GM19023 (cell line): ENCODE data around the gene SLIRP.
"Not testable (repeated sequence)": the region's sequence is repeated elsewhere in the genome, so short reads cannot be mapped to it uniquely, and the experiment has no call there.

ENCODE experiments used
- ATAC-seq: cut with Tn5 transposase; IDR thresholded peaks from one replicate; pipeline ENCODE4 v1.9.1; 2021; ENCODE audit warnings: mild to moderate bottlenecking, moderate library complexity; ENCODE audit not compliant: unreplicated experiment

The SLIRP gene

DNA sequence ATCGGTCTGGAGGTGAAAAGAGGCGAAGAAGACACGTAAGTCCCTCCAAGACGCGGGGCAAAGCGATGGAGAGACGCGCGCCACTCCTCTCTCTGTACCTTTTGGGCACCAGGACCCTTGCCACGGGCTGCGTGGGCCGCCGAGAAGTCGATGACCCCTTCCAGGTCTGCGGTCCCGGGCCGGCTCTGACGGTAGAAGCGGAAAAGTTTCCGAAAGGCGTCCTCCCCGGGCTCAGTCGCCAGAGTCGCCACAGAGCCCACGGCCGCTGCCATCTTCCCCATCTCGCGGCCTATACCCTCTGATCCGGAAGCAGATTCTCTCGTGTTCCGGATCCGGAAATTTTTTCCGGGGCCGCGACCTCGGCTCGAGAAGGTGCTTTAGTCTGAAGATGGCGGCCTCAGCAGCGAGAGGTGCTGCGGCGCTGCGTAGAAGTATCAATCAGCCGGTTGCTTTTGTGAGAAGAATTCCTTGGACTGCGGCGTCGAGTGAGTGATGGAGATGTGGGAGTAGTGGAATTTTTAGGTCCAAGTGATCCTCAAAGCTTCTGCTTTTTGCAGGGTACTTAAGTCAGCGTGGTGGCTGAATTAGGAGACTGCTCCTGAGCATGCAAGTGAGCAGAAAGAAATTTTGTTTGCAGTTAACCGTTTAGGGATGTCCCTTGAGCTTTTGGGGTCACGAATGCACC lies at the start of gene SLIRP, which contains the start of gene ALKBH1:
TSS of gene SLIRP (plus strand) at position 380 of the 685 bp plus-strand sequence. CDS start at position 389, 9 bp downstream.
TSS of gene ALKBH1 (minus strand) at position 300 of the 685 bp plus-strand sequence. CDS start at position 281, 19 bp downstream.
- ATAC-seq = peak; percentile 96

DNA sequence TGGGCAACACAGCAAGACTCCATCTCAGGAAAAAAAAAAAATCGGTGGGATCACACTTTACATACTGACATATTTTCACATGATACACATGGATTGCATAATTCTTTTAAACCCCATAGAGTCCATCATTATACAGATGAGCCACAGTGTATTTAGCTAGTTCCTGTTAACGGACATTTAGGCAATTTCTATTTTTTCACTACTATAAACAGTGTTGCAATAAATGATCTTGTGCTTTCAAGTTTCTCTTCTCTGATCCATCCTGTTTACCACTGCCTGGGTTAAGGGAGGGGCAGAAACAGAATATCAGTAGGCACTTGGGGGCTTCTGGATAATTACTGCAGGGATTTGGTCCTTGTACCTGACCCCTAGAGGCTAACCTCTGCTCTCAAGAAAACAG lies 48.1 kb upstream of the SLIRP start:
- ATAC-seq = no peak

DNA sequence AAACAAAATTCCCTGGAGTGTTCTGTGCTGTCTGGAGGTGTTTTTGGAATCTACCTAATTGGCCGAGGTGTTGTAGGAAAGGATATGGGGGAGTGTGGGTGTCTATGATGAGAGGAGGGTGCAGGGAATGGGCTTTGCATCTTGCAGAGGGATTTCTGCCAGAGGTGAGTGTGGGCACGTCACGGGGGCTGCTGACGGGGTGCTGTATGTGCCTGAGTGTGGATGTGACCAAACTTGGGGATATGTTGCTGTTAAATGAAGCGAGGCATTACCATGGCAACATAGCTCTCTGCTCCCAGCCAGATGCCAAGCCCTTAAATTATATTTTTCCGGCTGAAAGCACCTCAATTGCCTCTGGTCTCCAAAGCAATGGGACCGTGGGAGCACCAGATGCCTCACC lies 47.1 kb upstream of the SLIRP start:
- ATAC-seq = no peak

DNA sequence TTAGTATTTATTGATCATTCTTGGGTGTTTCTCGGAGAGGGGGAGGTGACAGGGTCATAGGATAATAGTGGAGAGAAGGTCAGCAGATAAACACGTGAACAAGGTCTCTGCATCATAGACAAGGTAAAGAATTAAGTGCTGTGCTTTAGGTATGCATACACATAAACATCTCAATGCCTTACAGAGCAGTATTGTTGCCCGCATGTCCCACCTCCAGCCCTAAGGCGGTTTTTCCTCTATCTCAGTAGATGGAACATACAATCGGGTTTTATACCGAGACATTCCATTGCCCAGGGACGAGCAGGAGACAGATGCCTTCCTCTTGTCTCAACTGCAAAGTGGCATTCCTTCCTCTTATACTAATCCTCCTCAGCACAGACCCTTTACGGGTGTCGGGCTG lies 46.3 kb upstream of the SLIRP start:
- ATAC-seq = not testable (repeated sequence)

DNA sequence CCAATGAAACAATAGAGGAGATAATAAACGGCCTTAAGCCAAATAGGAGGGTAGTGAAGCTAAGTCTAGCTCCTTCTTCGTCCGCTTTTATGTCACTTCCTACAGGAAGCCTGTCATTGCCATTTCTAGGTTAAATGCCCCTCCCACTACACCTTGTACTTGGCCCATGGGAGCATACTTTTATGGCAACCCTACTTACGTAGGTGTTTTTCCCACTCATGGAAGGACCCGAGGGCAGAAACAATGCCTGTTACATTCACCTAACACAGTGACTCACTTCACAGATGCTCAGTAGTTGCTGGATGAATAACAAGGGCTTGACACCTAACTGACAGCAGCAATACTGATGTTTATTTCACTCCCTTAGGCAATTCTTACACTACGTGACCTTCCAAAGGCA lies 44.6 kb upstream of the SLIRP start:
- no peak for ATAC-seq

DNA sequence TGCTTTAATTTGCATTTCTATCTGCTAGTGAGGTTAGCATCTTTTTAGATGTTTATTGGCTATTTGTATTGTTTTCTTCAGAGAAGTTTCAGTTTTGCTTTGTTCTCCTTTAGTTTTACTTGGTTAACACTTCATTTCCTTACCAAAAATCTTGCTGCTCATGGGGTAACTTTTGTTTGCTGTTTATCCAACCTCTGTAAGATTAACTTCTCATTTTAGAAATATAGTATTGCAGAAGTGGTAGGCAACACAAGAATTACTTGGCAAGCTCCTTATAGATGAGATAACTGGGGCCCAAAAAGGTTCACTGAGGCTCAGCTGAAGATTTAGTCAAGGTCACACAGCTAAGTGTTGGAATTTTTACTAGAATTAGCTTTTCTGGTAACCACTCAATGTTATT lies 40.6 kb upstream of the SLIRP start:
- ATAC-seq = no peak

DNA sequence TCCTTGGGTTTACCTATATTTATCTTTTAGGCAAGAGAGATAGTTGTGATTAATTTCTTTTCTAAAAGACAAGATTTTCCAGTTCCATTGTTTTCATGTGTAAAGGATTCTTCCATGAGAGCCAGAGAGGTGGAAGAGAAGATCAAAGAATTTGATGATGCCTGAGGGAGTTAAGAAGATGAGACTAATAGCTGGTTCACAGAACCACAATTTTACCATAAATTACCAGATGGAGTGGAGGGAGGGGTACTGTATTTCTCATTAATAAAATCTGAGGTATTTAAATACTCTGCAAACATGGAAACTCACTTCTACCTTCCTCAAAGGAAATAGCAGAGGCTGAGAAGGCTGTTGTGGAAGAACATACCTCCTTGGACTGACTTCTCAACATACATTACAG lies 34.7 kb upstream of the SLIRP start:
- no peak for ATAC-seq

DNA sequence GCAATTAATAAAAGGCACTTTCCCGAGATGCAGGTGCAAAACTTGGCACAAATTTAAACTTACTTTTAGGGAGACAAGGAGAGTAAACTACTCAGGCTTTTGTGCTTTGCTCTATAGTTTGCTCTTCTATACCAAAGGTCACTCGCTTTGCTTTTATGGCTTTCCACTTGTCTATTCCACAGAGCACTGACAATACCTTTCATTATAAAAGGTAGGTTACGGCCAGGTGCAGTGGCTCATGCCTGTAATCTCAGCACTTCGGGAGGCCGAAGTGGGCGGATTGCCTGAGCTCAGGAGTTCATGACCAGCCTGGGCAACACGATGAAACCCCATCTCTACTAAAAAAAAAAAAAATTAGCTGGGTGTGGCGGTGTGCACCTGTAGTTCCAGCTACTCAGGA lies 33.0 kb upstream of the SLIRP start:
- ATAC-seq = no peak

DNA sequence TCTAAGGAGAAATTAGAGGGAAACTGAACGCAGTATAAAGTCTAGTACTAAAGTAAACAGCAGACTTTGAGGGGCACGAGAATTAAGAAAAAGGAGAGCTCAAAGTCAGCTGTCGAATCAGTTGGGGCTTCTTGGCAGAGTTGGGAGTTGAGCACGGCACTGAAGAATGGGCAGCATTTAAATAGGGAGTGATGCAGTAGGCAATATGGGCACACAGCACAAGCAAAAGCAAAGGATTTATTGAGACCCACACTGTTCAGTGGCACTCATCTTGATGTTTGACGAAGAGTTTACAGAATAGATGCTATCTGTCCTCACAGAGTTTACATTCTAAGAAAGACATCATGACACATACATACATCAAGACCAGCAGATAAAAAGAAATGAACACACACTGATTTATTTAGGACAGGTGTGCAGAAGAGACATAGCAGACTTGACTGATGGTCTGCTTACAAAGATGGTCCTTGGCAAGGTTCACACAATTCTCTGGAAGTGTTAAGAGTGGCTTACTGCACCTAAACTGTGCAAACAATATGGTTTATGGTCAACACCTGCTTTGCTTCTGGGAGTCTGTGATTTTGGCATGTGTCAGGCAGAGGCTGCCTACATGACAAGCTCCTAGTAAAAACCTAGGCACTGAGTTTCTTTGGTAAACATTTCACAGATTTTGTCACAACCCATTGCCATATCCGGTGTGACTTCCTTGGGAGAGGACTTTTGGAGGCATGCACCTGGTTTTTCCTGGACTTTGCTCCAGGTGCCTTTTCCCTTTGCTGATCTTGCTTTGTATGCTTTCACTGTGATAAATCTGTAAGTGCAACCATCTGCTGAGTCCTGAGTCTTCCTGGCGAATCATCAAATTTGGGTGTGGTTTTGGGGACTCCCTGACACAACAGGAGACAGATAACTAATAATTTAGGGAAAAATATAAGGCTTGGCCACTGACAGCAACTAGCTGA lies 26.4 kb upstream of the SLIRP start:
- no peak for ATAC-seq

DNA sequence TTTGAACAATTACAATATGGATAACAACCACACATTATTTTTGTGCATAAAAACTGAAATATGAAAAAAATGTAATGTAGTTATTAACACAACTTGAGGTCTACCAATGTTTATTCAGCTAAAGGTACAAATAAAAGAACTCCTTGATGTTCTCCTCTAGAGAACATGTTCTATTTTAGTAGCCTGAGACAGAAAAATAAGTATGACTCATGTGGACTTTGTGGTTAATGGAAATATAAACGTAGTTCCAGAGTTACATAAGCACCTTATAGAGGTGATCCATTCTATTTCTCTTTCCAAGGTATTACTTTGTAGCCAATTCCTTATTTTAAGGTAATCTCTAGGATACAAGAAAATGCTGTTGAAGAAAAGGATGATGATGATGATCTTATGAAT lies 25.7 kb upstream of the SLIRP start:
- ATAC-seq = no peak

DNA sequence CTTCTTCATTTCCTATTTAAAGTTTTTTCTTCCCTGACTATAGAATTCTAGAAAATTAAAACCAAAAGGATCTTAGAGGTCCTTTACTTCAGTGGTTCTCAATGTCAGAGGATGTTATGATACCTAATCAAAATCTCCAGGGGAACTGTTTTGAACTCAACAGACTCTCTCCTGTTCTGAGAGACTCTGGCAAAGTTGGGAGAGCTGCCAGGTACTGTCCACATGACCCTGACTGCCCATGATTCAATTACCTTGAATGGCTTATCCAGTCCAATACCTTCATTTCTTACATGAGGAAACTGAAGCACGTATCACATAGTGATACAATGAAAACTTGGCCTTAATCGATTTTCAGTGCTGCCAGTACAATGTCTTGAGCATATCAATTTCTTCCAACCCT lies 16.6 kb upstream of the SLIRP start:
- no peak for ATAC-seq

DNA sequence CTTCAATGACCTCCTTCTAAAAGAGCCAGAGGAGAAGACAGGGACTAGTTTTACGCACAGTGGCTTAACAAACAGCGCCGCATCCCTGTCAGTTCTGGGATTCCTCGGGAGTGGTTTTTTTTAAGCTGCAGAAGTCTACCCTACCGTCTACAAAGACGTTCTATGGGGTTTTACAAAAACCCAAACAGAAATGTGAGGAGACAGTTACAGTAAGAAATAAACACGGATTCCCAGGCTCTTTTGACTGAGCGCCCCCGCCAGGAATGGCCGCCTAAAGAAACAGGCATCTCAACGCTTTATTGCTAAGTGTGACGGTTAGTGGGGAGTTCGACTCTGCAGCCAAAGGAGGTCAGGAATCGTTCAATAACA lies 564 bp upstream of the SLIRP start:
- peak; percentile 34 for ATAC-seq

DNA sequence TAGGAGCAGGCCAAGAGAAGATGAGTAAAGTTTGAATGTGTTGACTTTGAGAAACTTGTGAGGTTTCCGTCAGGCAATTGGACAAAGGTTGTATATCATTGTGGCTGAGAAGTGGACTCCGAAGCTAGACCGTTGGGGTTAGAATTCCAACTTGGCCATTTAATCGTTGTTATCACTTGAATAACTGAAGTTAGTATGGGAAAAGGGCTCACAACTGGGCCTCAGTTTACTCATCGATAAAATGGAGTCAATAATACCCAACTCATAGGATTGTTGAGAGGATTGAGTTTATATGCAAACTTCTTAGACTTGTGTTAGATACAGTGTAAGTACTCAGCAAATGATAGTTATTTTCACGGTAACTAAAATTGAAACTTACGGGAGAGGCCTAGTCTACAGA lies 846 bp downstream of the SLIRP start:
- no peak for ATAC-seq

DNA sequence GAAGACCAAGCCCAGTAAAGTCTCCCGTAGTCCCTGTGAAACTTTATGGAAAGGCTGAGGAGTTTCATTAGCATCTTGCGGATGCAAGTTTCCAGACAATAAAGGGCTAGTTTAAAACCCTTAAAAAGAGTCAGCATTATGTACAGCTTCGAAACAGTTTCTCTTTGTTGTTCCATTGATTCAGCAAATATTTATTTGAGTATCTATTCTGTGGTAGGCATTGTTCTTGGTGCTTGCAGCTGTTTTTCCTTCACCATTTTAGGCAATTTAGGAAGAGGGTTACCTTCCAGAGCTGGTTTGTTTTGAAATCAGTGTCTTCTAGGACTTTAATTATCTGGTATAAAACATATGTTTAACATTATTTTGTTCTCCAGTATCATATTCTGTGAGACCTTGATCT lies 1.5 kb downstream of the SLIRP start:
- ATAC-seq = no peak

DNA sequence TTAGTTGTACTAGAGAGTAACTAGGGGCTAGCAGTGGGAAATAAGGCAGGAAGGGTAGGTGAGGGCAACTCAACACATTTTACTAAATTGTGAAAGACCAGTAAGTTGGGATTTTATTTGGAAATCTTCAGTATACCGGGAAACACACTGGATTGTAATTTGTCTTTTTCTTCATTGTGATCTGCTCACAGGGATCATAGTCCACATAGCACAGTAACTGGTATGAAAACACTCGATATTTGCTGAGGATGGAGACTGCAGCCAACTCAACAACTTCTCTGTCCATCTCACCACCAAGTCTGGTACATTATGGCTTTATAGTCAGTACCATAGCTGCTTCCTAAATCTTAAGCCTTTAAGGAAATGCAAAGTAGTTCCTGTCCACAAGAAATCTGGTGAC lies 2.5 kb downstream of the SLIRP start:
- no peak for ATAC-seq

DNA sequence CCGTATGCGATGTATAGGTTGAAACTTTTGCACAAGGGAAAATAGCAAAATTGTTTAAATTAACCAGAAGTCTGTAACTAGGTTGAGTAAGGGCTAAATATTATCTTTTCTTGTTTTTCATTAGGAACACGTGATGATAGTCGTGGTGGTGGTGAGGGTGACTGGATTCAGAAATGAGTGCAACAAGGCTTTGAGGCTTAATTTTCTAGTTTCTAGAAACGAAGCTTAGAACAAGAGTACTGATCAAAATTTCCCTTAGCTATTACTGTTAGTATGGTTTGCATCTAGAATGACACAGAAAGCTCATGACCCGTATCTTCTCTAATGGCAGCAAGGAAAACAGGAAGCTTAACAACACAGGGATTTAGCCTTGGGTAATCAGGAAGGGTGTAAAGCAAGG lies 7.0 kb downstream of the SLIRP start:
- no peak for ATAC-seq

DNA sequence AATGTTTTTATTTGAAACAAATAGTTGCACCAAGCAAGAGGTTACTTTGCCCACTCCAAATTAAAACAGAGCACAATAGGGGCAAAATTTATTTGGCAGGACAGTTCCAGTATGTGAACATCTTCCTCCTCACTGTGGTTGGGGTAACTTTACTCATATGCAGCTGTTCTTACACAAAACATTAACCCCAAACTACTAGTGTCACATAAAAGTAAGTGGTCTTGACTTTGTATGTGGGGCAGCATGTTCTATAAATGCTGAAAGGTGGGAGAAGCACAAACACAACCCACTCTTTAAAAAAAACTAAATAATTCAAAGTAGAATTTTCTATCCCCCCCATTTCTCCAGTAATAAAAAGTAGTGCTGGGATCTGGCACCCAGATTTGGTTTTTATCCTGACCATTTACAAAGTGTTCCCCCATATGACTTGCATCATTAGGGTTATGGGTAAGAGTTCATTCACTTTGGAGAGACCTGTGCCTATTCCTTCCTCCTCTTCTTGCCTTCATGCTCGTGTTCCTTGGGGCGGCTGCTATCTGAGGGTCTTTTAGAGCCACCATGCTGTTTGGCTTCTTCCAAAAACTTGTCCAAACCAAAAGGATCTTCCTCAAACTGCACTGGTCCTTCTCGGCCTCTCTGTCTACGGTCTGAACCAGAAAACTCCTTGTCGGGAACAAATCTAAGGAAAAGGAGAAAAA lies 9.9 kb downstream of the SLIRP start:
- no peak for ATAC-seq

DNA sequence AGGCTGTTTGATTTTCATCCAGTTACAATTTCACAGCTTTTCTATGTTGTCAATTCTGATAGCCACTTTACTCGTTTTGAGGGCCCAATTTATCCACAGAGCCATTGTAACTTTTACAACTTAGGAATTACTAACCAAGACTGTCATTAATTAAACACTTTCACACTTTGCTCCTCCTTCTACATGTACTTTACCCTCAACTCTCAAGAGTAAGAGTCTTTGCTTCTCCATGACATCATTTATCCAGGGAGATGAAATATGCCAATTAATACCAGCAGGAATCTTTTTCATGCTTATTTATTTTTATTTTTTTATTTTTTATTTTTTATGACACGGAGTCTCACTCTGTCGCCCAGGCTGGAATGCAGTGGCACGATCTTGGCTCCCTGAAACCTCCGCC lies 13.5 kb downstream of the SLIRP start:
- no peak for ATAC-seq

DNA sequence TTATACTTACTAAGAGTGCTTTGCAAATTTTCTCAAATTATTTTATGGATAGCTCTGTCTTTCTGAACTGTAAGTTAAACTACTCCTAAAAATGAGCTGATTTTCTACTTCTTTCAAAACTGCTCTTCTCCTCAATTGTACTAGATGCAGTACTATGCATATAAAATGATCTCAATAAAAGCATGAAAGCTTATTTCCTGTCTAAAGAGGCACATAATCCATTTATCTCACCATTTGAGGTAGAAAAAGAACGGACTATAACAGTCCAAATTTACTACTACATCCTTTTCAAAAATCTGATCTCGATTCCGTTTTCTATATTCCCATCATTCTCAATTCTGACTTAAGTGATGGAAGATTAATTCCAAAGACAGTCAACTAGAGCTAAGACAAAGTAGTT lies 14.4 kb downstream of the SLIRP start:
- ATAC-seq = no peak

DNA sequence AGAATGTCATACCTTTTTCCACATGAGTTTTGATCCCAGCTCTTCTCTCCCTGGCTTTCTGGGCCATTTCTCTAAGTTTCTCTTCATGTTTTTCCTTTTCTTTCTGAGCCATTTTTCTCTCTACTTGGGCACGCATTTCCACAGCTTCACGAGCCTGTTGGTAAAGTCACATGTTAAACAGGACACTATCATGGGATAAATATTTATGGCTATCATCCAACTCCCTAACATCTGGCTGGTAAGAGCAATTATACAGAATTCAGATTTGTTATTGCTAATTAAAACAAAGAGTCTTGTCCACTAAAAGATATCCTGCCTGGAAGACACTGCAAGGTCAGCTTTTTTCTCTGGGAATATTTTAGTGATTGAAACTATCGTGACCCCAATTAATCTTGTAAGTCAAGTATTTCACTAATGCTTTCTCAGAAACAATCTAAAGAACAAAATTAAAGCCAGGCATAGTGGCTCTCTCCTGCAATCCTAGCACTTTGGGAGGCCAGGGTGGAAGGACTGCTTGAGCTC lies 23.1 kb downstream of the SLIRP start:
- no peak for ATAC-seq

DNA sequence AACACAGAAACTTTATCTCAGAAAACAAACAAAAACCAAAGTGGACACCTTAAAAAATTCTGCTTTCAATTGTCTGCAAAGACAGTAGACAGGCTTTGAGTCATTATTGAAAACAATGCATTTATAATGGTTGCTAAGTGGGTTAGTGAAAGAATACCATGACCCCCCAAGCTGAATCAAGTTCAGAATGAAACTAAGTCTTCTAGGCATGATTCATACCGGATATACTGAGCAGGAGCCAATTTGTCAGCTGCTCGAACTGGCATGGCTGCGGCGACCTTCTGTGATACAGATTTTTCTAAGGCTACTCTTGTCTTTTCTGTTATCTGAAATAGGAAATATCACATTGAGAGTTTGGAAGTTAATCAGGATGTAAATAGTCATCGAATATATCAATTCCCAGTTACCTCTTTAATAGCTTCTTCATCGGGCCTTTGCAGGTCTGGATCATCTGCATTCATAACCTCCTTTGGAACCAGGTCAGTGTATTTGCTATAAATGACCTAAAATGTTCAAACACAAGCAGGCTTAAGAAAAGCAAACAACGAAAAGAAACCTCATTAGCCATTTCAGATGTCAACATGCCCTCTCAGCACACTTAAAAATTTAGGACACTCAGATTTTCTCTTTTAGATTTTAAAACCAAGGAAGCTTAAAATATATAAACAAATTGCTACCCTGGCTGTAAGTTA lies 30.8 kb downstream of the SLIRP start:
- ATAC-seq = no peak
